HepG2 (cell line): Measurements from ENCODE around the gene TMC8. TPM values are rescaled to one million over a fixed set of nuclear protein-coding genes. Genes with fewer than 3 reads are reported as not detected.

Source experiments
- ATAC-seq: fragments of 200-7000 bp; cut with Tn5 transposase; 3 replicates; pipeline ENCODE4 v1.9.1; 2020; ENCODE audit warnings: mild to moderate bottlenecking, moderate library complexity
- BruUV-seq: library from RNA; stranded (reverse); fragments of 400-500 nt; replicated peaks from 2 replicates; lab custom pipeline; 2021; lab: Mats Ljungman, UMichigan
- CTCF ChIA-PET: fragments of 300-600 bp; formaldehyde crosslinking; extraction: SDS; loops from one replicate; lab custom pipeline; 2021; ENCODE audit warnings: low total read pairs, inconsistent platforms, low intra/inter-chr PET ratio; lab: Yijun Ruan, JAX
- POLR2A ChIA-PET: fragments of 350-600 bp; sonication (Branson Sonifier 250); formaldehyde crosslinking; loops from one replicate; lab custom pipeline; 2020; ENCODE audit warnings: antibody characterized with exemption, inconsistent platforms; lab: Yijun Ruan, JAX
- DNase-seq: peaks from one replicate; pipeline ENCODE4 v3.0.0-alpha.2; 2015; ENCODE audit warnings: low spot score
- FAIRE-seq: peaks from 3 replicates; lab custom pipeline; 2011; peaks lifted over from hg19 to GRCh38; lab: Jason Lieb, UNC
- H2AFZ ChIP-seq: one replicate; pipeline ENCODE4 v1.6.1; 2011; ENCODE audit warnings: low read length, inconsistent platforms
- H3K27ac ChIP-seq: fragments of 300-600 bp; 3 replicates; pipeline ENCODE4 v1.8.0; 2011; ENCODE audit warnings: mixed run types, mild to moderate bottlenecking, mixed read lengths, low read length, inconsistent platforms; ENCODE audit not compliant: insufficient read depth; ENCODE audit errors: extremely low read length
- H3K27me3 ChIP-seq, 2 experiments: fragments of 200-600 bp in 1 of 2; 2 replicates in 1 of 2; 3 replicates in 1 of 2; pipeline versions ENCODE4 v1.6.0 to v1.8.0; 2011; ENCODE audit warnings: low read length in 2 of 2, mild to moderate bottlenecking in 2 of 2, moderate library complexity in 2 of 2, inconsistent platforms in 1 of 2; ENCODE audit not compliant: insufficient read depth in 2 of 2, control insufficient read depth in 1 of 2
- H3K36me3 ChIP-seq, 2 experiments: fragments of 200-600 bp in 1 of 2; replicated peaks in 1 of 2; 2 replicates in 1 of 2; 3 replicates in 1 of 2; pipeline versions ENCODE4 v1.5.1 to v1.8.0; 2011; ENCODE audit warnings: low read length in 2 of 2, inconsistent platforms in 1 of 2; ENCODE audit not compliant: insufficient read depth in 2 of 2, control insufficient read depth in 1 of 2
- H3K4me1 ChIP-seq: 2 replicates; pipeline ENCODE4 v1.5.1; 2012; ENCODE audit warnings: low read length, inconsistent platforms; ENCODE audit not compliant: insufficient read depth
- H3K4me2 ChIP-seq: 2 replicates; pipeline ENCODE4 v1.6.0; 2011; ENCODE audit warnings: low read depth, low read length, inconsistent platforms
- H3K4me3 ChIP-seq, 3 experiments: fragments of 200-600 bp in 1 of 3; sonication (generic), shearing (Covaris generic) in 1 of 3; replicated peaks in 1 of 3; 2 replicates each; pipeline ENCODE4 v1.5.1; 2011 to 2016; ENCODE audit warnings: low read length in 3 of 3, inconsistent platforms in 2 of 3, low read depth in 2 of 3, mild to moderate bottlenecking in 2 of 3, control low read depth in 1 of 3, mixed read lengths in 1 of 3; ENCODE audit not compliant: insufficient read depth in 1 of 3
- H3K79me2 ChIP-seq: one replicate; pipeline ENCODE4 v1.6.1; 2011; ENCODE audit warnings: low read length, inconsistent platforms; ENCODE audit not compliant: insufficient read depth
- H3K9ac ChIP-seq: 2 replicates; pipeline ENCODE4 v1.6.0; 2011; ENCODE audit warnings: mild to moderate bottlenecking, low read depth, low read length, inconsistent platforms; ENCODE audit not compliant: insufficient read depth
- H3K9me3 ChIP-seq: 2 replicates; pipeline ENCODE4 v1.5.1; 2012; ENCODE audit warnings: mild to moderate bottlenecking, low read length
- H4K20me1 ChIP-seq: 2 replicates; pipeline ENCODE4 v1.6.0; 2011; ENCODE audit warnings: inconsistent platforms, mild to moderate bottlenecking, low read length, moderate library complexity; ENCODE audit not compliant: insufficient read depth
- BCL3 ChIP-seq: sonication (generic); formaldehyde crosslinking; IDR thresholded peaks from 2 replicates; pipeline ENCODE4 v1.5.1; 2020; ENCODE audit warnings: mild to moderate bottlenecking, missing genetic modification reagents, moderate library complexity
- FOXO1 ChIP-seq: sonication (generic); formaldehyde crosslinking; IDR thresholded peaks from 2 replicates; pipeline ENCODE4 v1.4.0; 2020; ENCODE audit warnings: missing genetic modification reagents
- GRHL1 ChIP-seq: sonication (generic); formaldehyde crosslinking; conservative IDR thresholded peaks from 2 replicates; pipeline ENCODE4 v1.8.0; 2022; ENCODE audit warnings: missing genetic modification reagents
- HNRNPUL1 ChIP-seq: fragments of 200-400 bp; formaldehyde crosslinking; IDR thresholded peaks from 2 replicates; pipeline ENCODE4 v1.6.1; 2017; ENCODE audit warnings: low read depth, mild to moderate bottlenecking, low read length, moderate library complexity
- LRRFIP1 ChIP-seq: sonication (generic); formaldehyde crosslinking; conservative IDR thresholded peaks from 2 replicates; pipeline ENCODE4 v1.4.0; 2020; ENCODE audit warnings: missing genetic modification reagents
- MATR3 ChIP-seq: sonication (generic); formaldehyde crosslinking; IDR thresholded peaks from 2 replicates; pipeline ENCODE4 v1.4.0; 2020; ENCODE audit warnings: missing genetic modification reagents
- POGZ ChIP-seq: sonication (generic); formaldehyde crosslinking; IDR thresholded peaks from 2 replicates; pipeline ENCODE4 v1.4.0; 2020; ENCODE audit warnings: mild to moderate bottlenecking, missing genetic modification reagents
- RARG ChIP-seq: sonication (generic); formaldehyde crosslinking; IDR thresholded peaks from 2 replicates; pipeline ENCODE4 v1.4.0; 2020; ENCODE audit warnings: low read depth, mild to moderate bottlenecking, missing genetic modification reagents
- SMAD3 ChIP-seq: sonication (generic); formaldehyde crosslinking; IDR thresholded peaks from 2 replicates; pipeline ENCODE4 v1.4.0; 2020; ENCODE audit warnings: missing genetic modification reagents
- TOE1 ChIP-seq: sonication (generic); formaldehyde crosslinking; IDR thresholded peaks from 2 replicates; pipeline ENCODE4 v1.4.0; 2020; ENCODE audit warnings: mild to moderate bottlenecking, missing genetic modification reagents
- ZIK1 ChIP-seq: sonication (generic); formaldehyde crosslinking; IDR thresholded peaks from 2 replicates; pipeline ENCODE4 v1.5.0; 2020; ENCODE audit warnings: mild to moderate bottlenecking, low read depth, missing genetic modification reagents, borderline replicate concordance
- ZMAT5 ChIP-seq: sonication (generic); formaldehyde crosslinking; IDR thresholded peaks from 2 replicates; pipeline ENCODE4 v1.5.0; 2020; ENCODE audit warnings: mild to moderate bottlenecking, low read depth, missing genetic modification reagents, borderline replicate concordance
- ZNF333 ChIP-seq: sonication (generic); formaldehyde crosslinking; IDR thresholded peaks from 2 replicates; pipeline ENCODE4 v1.4.0; 2020; ENCODE audit warnings: mild to moderate bottlenecking, missing genetic modification reagents, borderline replicate concordance
- ZNF576 ChIP-seq: sonication (generic); formaldehyde crosslinking; IDR thresholded peaks from 2 replicates; pipeline ENCODE4 v1.4.0; 2020; ENCODE audit warnings: mild to moderate bottlenecking, missing genetic modification reagents
- WGBS: methylation state at CpG from one replicate; pipeline ENCODE4 v1.1.6; 2017; ENCODE audit warnings: low lambda C conversion rate; 5-methylcytosine and 5-hydroxymethylcytosine counted together
- in situ Hi-C: cut with HindIII; loops from 2 replicates; pipeline ENCODE4 v1.10.0; 2017; ENCODE audit warnings: low pct_unique_long_range_greater_than_20kb; ENCODE audit not compliant: extremely low pct_ligation_motif_present
- intact Hi-C: fragments of 100-400 bp; cut with micrococcal nuclease; formaldehyde crosslinking; loops from one replicate; pipeline ENCODE4 v1.10.0; 2022; ENCODE audit not compliant: unreplicated experiment
- polyA plus RNA-seq, 8 experiments: library from polyadenylated mRNA; depleted of rRNA in 3 of 8; stranded (reverse) in 7 of 8; unstranded in 1 of 8; fragments of >200 nt; fragmentation: Illumina TruSeq in 4 of 8; extraction: Trizol in 4 of 8; gene quantifications; 2 replicates each; pipeline versions ENCODE4 v1.2.1 to v1.2.3, GENCODE V29; 2011 to 2016; ENCODE audit warnings: low read depth in 4 of 8, missing spikeins in 1 of 8, mixed read lengths in 1 of 8; ENCODE audit not compliant: insufficient read depth in 1 of 8
- total RNA-seq, 5 experiments: library from RNA; depleted of rRNA; stranded (reverse); fragments of >200 nt; fragmentation: Illumina TruSeq; extraction: Trizol; gene quantifications; 2 replicates each; pipeline ENCODE4 v1.2.3, GENCODE V29; 2016; ENCODE audit warnings: low read depth in 1 of 5
- TF ChIP-seq, protein P1 (sequence below): sonication (generic); formaldehyde crosslinking; conservative IDR thresholded peaks from 2 replicates; pipeline ENCODE4 v1.4.0; 2020; ENCODE audit warnings: missing genetic modification reagents

Gene TMC8
- total and polyA plus RNA-seq, 2 of the 13 experiments (the other 11 are each of a cell fraction or from before 2014, with no cell fraction given): 0.53 to 7.8 TPM

DNA sequence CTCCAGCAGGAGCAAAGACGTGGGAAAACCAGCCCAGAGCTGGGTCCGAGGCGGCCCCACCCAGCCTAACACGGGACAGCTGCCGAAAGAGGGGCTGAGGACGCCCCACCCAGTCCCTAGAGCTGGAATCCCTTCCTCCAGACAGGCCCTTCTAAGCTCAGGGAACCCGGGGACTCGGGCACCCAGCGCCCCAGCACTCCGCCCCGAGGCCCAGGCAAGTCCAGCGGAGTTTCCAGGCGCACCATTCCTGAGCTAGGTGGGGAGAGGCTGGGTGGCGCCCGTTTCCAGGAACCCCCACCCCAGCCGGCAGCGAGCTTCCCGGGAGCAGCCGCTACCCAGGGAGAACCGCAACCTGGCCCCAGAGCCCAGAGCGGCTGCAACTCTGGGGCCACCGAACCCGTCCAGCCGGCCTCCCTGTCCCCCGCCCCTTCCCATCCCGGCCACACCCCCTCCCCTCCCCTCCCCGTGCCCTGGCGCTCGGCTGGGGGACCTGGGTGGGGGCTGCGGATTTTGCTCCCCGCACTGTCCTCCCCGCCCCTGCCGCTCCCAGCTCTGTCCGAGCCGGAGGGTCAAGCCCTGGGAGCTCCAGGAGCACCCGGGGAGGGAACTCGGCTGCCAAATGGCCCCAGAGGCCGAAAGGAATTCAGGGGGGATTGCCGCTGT lies 2.6 kb upstream of the TMC8 start:
- peaks cover 3% of the 10 kb centered on the region; the same call in 1 of the 2 replicates for H4K20me1 ChIP-seq
- H3K4me3 ChIP-seq: peak overlapping the region; percentile 67 to 95 (median 86)
- no peaks in the 10 kb centered on the region for H3K27me3 ChIP-seq
- no peak for FAIRE-seq
- peak overlapping the region; percentile 90 for H3K4me2 ChIP-seq
- in situ Hi-C loops (no loop called here), intact Hi-C loops (loop anchor here (5.0 kb wide), 1 partner anchor 39 kb away; the partner anchor contains the start of gene SYNGR2)
- WGBS: 0% methylated on average over 10 of the region's 39 CpGs
- BruUV-seq: TSS peak; percentile 83
- H3K36me3 ChIP-seq: peaks cover 21 to 30% of the 10 kb centered on the region in 2 experiments; a peak in 4 of 5 replicates
- peak; percentile 48 for ATAC-seq
- ChIA-PET POLR2A (interaction anchor here (0.6 to 4.4 kb wide), 15 partner anchors 8 to 1972 kb away, joined by 3 to 57 read pairs (median 5); partner anchors contain the start of genes AFMID and TK1), CTCF (no interaction called here)
- peaks cover 54% of the 10 kb centered on the region for H3K4me1 ChIP-seq
- H3K9me3 ChIP-seq: no peaks in the 10 kb centered on the region
- no peak overlapping the region for H2AFZ ChIP-seq
- DNase-seq: peak; percentile 45
- peak overlapping the region; percentile 91 for H3K27ac ChIP-seq
- H3K79me2 ChIP-seq: peaks cover 19% of the 10 kb centered on the region
- H3K9ac ChIP-seq: peak overlapping the region; percentile 90
- TF ChIP-seq BCL3 (CRISPR knock-in tag): peak; percentile 55
- TF ChIP-seq SMAD3 (CRISPR knock-in tag): no peak
- TF ChIP-seq ZNF576 (CRISPR knock-in tag): no peak
- no peak for TF ChIP-seq HNRNPUL1
- TF ChIP-seq GRHL1: no peak
- no peak for TF ChIP-seq RARG (CRISPR knock-in tag)
- TF ChIP-seq, protein P1, sequence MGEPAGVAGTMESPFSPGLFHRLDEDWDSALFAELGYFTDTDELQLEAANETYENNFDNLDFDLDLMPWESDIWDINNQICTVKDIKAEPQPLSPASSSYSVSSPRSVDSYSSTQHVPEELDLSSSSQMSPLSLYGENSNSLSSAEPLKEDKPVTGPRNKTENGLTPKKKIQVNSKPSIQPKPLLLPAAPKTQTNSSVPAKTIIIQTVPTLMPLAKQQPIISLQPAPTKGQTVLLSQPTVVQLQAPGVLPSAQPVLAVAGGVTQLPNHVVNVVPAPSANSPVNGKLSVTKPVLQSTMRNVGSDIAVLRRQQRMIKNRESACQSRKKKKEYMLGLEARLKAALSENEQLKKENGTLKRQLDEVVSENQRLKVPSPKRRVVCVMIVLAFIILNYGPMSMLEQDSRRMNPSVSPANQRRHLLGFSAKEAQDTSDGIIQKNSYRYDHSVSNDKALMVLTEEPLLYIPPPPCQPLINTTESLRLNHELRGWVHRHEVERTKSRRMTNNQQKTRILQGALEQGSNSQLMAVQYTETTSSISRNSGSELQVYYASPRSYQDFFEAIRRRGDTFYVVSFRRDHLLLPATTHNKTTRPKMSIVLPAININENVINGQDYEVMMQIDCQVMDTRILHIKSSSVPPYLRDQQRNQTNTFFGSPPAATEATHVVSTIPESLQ (CRISPR knock-in tag): no peak
- no peak for TF ChIP-seq MATR3 (CRISPR knock-in tag)
- peak; percentile 2; the same call in 1 of the 2 replicates for TF ChIP-seq ZNF333 (CRISPR knock-in tag)
- TF ChIP-seq POGZ (CRISPR knock-in tag): no peak
- TF ChIP-seq ZIK1: no peak; the same call in 1 of the 2 replicates
- TF ChIP-seq FOXO1 (CRISPR knock-in tag): no peak
- TF ChIP-seq ZMAT5 (CRISPR knock-in tag): no peak
- no peak for TF ChIP-seq TOE1 (CRISPR knock-in tag)
- TF ChIP-seq LRRFIP1 (CRISPR knock-in tag): no peak
